Testis (tissue), 3 donors: ENCODE data around the gene IWS1. TPM values are rescaled to one million over a fixed set of nuclear protein-coding genes. Genes with fewer than 3 reads are reported as not detected.

Experiments used
- DNase-seq: peaks from one replicate; pipeline ENCODE4 v3.0.0-alpha.2; 2019
- H3K27ac ChIP-seq, 2 donors: fragments of 200-600 bp; sonication (generic); one replicate each; pipeline ENCODE4 v1.5.1; 2019
- H3K27me3 ChIP-seq: fragments of 200-600 bp; sonication (generic); one replicate; pipeline ENCODE4 v1.5.1; 2019
- H3K36me3 ChIP-seq: fragments of 200-600 bp; sonication (generic); one replicate; pipeline ENCODE4 v1.5.1; 2017; ENCODE audit warnings: low read depth; ENCODE audit errors: missing control alignments
- H3K4me1 ChIP-seq: fragments of 200-600 bp; sonication (generic); one replicate; pipeline ENCODE4 v1.5.1; 2019
- H3K4me3 ChIP-seq, 2 donors: fragments of 200-600 bp; sonication (generic); one replicate each; pipeline ENCODE4 v1.5.1; 2017 to 2019
- H3K9me3 ChIP-seq: fragments of 200-600 bp; sonication (generic); one replicate; pipeline ENCODE4 v1.5.1; 2017
- POLR2A ChIP-seq: fragments of 450-650 bp; IDR thresholded peaks from one replicate; pipeline ENCODE4 v1.6.1; 2017; ENCODE audit warnings: antibody characterized with exemption, mild to moderate bottlenecking, moderate library complexity
- WGBS, 2 donors: methylation state at CpG; one replicate each; pipeline ENCODE4 v1.1.5; 2018; 5-methylcytosine and 5-hydroxymethylcytosine counted together
- intact Hi-C: fragments of 100-400 bp; cut with DNase I; formaldehyde crosslinking; loops from one replicate; pipeline ENCODE4 v1.15.1; 2023; ENCODE audit warnings: low total_unique reads
- polyA plus RNA-seq: library from polyadenylated mRNA; stranded (reverse); fragments of 350-450 nt; fragmentation: Illumina TruSeq; extraction: RNeasy Lipid Tissue Mini Kit (QIAGEN cat#74804); gene quantifications from one replicate; pipeline ENCODE4 v1.2.3, GENCODE V29; 2014; ENCODE audit warnings: low read depth, low replicate concordance; ENCODE audit not compliant: insufficient read depth
- total RNA-seq, 2 donors: library from RNA; depleted of rRNA; stranded (reverse); fragments of >200 nt; gene quantifications; one replicate each; pipeline ENCODE4 v1.2.3, GENCODE V29; 2016
- TF ChIP-seq, protein P1 (sequence below), 3 experiments: fragments of 450-650 bp in 2 of 3; fragments of 200-600 bp in 1 of 3; sonication (generic) in 1 of 3; IDR thresholded peaks; one replicate each; pipeline ENCODE4 v1.5.1; 2016 to 2019; ENCODE audit warnings: antibody characterized with exemption in 3 of 3, mild to moderate bottlenecking in 2 of 3, moderate library complexity in 1 of 3

The IWS1 gene
- total and polyA plus RNA-seq, 3 donors from 2014 or later: 33.7 to 52.7 (median 39.6) TPM

- TF ChIP-seq POLR2A: no peak
- TF ChIP-seq, protein P1, sequence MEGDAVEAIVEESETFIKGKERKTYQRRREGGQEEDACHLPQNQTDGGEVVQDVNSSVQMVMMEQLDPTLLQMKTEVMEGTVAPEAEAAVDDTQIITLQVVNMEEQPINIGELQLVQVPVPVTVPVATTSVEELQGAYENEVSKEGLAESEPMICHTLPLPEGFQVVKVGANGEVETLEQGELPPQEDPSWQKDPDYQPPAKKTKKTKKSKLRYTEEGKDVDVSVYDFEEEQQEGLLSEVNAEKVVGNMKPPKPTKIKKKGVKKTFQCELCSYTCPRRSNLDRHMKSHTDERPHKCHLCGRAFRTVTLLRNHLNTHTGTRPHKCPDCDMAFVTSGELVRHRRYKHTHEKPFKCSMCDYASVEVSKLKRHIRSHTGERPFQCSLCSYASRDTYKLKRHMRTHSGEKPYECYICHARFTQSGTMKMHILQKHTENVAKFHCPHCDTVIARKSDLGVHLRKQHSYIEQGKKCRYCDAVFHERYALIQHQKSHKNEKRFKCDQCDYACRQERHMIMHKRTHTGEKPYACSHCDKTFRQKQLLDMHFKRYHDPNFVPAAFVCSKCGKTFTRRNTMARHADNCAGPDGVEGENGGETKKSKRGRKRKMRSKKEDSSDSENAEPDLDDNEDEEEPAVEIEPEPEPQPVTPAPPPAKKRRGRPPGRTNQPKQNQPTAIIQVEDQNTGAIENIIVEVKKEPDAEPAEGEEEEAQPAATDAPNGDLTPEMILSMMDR (IDR thresholded peaks at IDR 0.05): no peak
- WGBS, 2 donors: 57 to 71% methylated on average over 13 to 14 of the region's 14 CpGs
- Histone ChIP-seq H3K4me1 (peaks cover 9% of the 10 kb centered on the region), H3K27me3 (no peaks in the 10 kb centered on the region), H3K9me3 (no peaks in the 10 kb centered on the region), H3K4me3 (no peak overlapping the region), H3K36me3 (no peaks in the 10 kb centered on the region), H3K27ac (peak overlapping the region in 1 of 2 donors; percentile 6)
- peak; percentile 63 for DNase-seq
- intact Hi-C loops: no loop called here
These were observed 10.1 kb downstream of the IWS1 start for GRCh38 chr2:127516041-127516762.

DNA sequence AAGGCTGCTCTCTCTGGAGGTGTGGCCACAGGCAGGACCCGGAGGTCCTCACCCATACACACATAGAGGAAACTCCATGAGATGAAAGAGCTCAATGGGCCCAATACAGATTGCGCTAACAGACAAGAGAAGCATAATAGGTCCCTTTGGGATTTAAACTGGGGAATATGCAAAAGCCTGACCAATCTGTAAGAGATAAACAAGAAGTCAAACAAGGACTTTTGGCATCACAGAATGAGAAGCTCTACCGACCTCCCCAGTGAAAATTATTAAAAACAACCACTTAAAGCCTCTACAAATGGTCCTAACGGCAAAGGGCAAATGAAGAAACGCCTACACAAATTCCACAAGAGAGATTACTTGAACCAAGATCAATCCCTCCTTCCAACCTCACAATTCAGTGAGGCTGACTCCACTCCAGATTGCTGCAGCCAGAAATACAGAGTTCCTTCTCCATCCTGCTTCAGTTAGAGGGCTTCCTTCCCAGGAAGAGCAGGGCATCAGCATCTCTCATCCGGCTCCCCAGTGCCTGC lies 10.8 kb downstream of the IWS1 start:
- WGBS, 2 donors: 38 to 63% methylated on average over 5 to 6 of the region's 6 CpGs
- intact Hi-C loops: no loop called here
- no peak for TF ChIP-seq POLR2A
- TF ChIP-seq, protein P1 (IDR thresholded peaks at IDR 0.05): no peak

GRCh38 chr2:127514485-127514884 lies 11.8 kb downstream of the IWS1 start:
- DNase-seq: no peak
- WGBS, 2 donors: 80 to 84% methylated on average over 5 to 13 of the region's 13 CpGs
- Histone ChIP-seq H3K4me3 (no peak overlapping the region), H3K27ac (no peak overlapping the region), H3K4me1 (peaks cover 9% of the 10 kb centered on the region), H3K9me3 (no peaks in the 10 kb centered on the region), H3K36me3 (no peaks in the 10 kb centered on the region), H3K27me3 (no peaks in the 10 kb centered on the region)
- intact Hi-C loops: no loop called here
- TF ChIP-seq POLR2A: no peak
- TF ChIP-seq, protein P1 (IDR thresholded peaks at IDR 0.05): no peak

More for the DNA sequence above, 10.8 kb downstream of the IWS1 start:
- no peaks in the 10 kb centered on the region for H3K9me3 ChIP-seq
- peak; percentile 47 for DNase-seq
- no peaks in the 10 kb centered on the region for H3K36me3 ChIP-seq
- H3K4me3 ChIP-seq: no peak overlapping the region
- H3K27ac ChIP-seq: peak overlapping the region in 1 of 2 donors; percentile 6
- H3K4me1 ChIP-seq: peaks cover 9% of the 10 kb centered on the region
- H3K27me3 ChIP-seq: no peaks in the 10 kb centered on the region

DNA sequence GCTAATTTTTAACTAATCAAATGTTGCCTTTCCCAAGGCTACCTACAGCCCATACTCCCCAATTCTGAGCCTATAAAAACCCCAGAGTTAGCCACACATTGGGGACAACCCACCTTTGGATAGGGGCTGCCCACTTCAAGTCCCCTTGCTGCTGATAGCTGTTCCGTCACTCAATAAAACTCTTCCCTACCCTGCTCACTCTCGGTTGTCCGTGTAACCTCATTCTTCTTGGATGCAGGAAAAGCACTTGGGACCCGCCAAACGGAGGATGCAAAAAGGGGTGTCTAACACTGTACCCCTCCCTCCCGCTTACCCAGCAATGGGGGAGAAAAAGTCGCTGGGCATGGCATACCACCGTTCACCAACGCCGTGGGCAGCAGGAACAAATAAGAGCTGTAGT lies 12.2 kb downstream of the IWS1 start:
- no peaks in the 10 kb centered on the region for H3K9me3 ChIP-seq
- DNase-seq: no peak
- H3K4me1 ChIP-seq: peaks cover 10% of the 10 kb centered on the region
- intact Hi-C loops: no loop called here
- H3K27ac ChIP-seq: no peak overlapping the region
- 85 to 90% methylated on average over 10 of the region's 10 CpGs for WGBS, 2 donors
- no peak overlapping the region for H3K4me3 ChIP-seq
- no peaks in the 10 kb centered on the region for H3K27me3 ChIP-seq
- no peak for TF ChIP-seq POLR2A
- TF ChIP-seq, protein P1 (IDR thresholded peaks at IDR 0.05): no peak
- H3K36me3 ChIP-seq: no peaks in the 10 kb centered on the region
